SW 1271 (cell line): ENCODE measurements around the gene FMN1.

Experiments
- DNase-seq, 2 experiments: peaks; one replicate each; lab custom pipeline; 2025; lab: John Stamatoyannopoulos, UW

FMN1 gene

DNA sequence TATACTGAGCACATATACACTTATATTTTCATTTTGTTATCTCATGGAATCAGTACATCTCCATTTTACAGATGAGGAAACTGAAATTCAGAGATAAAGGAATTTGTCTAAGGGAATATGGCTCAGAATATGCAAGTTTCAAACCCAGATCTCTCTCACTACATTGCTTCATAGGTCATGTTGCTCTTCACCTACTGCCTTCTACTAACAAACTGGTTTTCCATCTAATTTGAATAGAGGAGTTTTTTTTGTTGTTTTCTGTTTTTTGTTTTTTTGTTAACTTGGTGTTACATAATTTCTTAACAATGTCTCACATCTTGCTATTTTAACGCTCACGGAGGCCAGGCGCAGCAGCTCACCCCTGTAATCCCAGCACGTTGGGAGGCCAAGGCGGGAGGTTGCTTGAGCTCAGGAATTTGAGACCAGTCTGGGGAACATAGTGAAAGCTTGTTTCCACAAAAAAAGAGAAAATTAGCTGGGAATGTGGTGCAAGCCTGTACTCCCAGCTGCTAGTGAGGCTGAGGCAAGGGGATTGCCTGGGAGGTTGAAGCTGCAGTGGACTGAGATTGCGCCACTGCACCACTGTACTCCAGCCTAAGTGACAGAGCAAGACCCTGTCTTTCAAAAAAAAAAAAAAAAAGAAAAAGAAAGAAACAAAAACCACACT, 37.0 kb downstream of the FMN1 start:
- DNase-seq: no peak

DNA sequence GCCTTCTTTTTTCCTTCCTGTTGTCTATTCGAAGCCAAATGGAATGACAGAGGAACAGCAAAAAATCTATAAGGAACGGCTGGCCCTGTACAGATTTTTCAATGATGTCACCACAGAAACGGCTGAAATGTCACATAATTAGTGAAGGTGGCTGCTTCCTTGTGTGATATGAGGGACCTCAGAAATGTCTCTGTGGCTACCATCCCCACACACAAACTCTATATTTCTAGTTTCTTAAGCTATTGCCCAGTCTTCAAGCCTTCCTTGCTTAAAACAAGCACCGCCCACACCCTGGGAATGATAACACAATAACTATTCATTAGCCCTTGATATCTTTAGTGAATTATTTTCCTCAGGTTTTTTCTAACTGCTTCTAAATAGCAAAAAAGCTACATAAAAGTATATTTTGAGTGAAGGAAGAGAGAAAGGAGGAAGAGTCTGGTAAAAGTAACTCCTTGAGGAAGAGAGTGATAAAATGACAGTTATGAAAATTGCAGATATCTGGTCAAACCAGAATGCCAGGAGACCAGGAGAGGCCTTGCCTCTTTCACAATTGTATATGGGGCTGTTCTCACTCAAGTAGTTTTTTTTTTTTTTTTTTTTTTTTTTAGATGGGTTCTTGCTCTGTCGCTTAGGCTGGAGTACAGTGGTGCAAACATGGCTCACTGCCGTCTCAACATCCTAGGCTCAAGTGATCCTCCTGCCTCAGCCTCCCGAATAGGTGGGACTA, 38.7 kb downstream of the FMN1 start:
- DNase-seq: no peak

DNA sequence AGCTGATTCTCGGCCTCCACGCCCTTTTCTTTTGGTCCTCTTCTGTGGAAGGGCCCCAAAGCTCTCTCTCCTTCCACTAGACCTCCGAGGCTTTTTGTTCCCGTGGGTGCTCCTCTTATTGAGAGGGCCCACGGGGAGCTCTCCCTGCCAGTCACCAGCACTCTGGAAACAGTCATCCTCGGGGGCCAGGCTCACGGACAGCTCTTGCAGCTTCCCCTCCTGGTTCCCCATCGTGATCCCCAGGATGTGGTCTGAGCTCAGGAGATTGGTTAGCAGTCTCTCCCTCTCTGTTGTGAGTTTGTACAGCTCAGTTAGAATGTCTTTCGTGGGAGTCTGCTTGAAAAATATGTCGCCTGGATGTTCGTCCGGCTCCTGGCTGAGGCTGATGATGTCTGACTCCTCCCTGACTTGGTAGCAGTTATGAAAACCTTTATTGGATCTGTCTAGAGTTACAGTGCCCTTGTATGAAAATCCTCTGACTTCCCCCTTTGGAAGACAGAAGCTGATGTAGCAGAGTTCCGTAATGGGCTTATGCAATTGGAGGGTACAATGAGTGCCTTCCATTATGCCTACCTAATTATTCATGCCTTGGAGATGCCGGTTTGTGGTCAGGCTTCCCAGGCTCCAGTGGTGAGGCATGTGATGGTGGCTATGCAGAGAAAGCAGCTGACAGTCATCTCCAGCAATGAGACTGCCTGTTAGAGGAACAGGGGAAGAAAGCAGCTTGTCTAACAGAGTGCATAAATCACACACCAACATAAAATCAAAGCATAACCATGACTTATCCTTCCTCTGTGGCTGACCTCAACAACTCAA, 40.0 kb downstream of the FMN1 start:
- DNase-seq: no peak

DNA sequence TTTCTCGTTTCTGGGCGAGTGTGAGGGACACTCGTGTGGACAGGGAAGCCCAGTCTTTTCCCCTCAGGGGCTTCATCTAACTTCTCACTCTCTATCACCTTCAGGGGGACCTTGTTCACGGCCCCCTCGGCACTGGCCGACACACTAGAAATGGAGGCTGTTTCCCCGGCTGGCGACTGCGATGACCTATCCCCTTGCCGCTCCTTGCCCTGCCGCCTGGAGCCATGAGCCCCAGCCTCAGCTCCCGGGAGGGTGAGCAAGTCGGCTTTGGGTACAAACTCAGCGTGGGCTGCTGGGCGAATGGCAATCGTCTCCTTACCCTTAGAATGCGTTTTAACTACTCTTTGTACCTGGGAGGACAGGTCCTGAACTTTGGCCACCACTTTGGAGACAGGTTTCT, 41.0 kb downstream of the FMN1 start:
- DNase-seq: no peak

DNA sequence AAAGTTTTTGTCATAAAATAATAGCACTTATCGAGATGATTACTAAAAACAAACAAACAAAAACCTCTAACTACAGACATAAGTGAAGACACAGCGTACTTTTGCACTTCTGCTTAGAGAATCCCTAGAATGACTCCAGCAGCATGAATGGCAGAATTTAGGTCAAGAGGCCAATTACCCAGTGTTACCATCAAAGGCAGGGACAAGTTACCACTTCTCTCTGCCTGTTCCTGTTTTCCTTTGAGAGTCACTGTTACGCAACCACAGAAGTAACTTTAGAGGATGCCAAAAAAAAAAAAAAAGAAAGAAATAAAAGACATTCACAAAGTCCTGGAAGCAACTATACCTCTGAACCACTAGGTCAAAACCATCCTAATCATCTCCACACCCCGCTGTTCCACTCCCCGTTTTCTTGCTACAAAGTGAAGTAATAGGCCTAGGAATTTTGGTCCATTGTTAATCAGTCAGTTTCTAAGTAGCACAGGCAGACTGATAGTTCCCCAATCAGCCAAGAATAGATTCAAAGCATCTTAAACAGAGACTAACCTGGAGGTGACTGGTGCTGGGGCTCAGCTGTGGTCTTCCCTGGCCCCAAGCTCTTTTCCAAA, 41.9 kb downstream of the FMN1 start:
- DNase-seq: no peak

DNA sequence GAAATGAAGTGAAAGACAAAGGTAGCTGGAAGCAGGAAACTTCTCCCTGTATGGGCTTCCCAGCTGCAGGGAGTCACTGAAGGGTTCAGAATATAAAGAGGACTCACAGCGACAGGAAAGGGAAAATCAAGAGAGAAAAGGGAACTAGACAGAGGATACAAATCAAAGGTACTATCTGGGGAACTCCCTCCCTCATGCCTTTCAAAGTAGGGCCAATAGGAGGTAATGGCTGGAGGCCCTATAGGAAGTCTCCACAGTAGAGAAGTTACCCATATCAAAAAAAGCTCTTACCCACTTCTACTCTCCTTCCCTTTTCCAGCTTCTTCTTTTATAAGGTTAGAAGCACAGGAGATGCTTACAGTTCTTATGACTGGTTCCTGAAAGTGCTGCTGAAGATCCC, 43.5 kb downstream of the FMN1 start:
- no peak for DNase-seq

DNA sequence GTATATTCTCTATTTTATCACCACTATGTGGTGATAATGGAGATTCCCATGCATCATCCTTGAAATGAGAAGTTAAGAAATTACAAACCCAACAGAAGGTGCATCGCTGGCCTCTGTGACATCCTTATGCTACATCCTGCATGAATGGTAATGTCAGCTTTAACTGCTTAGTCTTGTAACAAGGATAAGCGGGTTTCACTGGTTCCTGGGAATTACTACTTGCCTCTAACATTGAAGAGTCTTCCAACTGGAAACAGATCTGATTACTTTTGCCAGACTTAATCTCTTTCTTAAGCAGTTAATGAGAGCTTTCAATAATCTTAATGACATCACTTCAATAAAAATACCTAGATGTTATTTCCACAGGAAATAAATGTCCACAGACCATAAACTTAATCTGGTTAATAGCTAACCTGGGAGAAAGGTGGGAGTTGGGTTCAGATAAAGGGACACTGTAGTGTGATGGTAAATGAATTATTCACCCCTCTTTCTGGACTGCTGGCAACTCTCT, 44.0 kb downstream of the FMN1 start:
- no peak for DNase-seq

DNA sequence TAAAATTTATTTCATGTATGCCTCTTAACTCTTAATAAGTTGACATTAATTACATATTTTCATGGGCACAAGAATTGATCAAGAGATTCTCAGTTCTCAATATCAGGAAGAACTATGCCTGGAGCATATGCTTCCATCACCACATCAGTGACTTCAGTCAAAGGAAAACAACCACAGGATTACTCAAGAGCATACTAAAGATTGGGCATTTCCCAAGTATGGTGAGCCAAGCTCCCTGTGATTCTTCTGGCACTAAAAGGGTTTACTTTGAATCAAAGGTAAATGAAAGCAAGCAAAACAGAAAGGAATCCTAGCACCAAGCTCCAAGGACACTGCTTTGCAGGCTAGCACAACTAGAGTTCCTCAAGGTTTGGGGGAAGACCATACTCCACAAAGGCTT, 44.6 kb downstream of the FMN1 start:
- DNase-seq: no peak

DNA sequence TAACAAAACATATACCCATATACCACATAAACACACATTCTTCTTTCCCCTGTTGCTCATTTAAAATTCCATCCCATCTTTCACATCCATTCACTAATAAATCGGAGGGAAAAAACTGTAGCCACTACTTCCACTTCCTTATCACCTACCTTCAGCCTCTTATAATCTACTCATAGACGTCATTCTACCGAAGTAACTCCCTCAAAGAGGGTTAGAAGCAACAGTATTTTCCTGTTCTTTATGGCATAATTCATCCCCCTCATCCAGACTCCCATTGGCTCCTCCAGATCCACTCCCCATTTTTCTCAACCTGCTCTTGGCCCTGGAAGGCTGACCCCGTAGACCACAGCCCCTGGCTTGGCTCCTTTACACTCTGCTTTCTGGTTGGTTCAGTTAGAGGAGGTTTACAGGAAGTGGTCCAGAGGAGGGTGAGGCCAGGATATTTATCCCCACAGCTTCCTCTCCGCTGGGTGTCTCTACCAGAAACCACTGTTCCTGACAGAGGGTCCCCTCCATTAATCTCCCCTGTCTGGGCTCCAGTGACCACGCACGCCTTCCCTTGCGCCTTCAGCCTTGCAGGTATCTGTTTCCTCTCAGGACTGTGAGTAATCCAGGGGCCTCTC, 46.3 kb downstream of the FMN1 start:
- no peak for DNase-seq

DNA sequence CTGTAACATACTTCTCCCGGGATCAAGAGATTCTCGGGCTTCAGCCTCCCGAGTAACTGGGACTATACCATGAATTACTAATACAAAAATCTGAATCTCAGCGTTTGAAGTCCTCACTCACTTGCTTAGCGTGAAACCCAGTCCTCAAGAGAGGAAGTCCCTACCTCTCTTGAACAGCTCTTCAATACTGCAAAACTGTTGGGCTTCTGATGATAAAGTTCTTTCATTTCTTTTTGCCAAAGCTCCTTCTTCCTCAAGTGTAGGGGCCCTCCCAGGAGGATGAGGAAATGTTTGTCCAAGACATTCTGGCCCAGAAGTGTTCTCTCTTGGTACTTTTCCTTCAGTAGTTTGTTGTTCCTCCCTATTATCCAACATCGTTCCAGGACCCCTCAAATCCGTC, 48.5 kb downstream of the FMN1 start:
- no peak for DNase-seq

DNA sequence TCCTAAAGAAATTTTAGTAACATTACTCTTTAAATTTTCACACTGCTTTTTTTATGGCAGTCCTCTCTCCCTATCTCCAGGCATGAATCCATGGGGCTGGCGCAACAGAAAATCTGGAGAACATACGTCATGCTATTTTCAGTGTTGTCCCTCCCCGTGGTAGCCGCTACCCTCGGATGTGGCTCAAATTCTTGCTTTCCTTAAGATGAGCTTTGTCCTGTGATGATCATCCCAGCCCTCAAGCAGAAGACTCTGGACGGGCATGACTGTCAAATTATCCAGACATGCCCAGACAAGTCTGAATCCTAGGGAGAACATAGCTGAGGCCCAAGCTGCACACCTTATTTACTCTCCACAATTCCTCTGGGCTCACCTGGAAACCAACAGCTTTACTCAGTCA, 49.1 kb downstream of the FMN1 start:
- no peak for DNase-seq

DNA sequence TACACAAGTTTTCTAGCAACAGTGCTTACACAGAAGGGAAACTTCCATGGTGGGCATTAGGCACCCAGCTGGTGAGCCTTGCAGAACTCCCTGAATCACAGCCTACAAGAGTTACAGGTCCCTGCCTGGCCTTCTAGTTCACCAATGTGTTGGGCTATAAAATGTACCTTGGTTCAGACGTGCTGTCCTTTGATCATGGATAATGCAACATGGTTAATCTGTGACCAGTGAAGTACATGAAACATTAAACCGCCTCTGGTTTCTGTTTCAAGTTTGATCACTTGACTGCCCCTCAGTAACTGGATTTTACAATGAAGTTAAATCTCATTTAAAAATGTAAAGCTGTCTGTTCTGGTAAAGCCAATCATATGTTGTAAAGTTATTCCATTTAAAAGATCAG, 51.8 kb downstream of the FMN1 start:
- DNase-seq: no peak

DNA sequence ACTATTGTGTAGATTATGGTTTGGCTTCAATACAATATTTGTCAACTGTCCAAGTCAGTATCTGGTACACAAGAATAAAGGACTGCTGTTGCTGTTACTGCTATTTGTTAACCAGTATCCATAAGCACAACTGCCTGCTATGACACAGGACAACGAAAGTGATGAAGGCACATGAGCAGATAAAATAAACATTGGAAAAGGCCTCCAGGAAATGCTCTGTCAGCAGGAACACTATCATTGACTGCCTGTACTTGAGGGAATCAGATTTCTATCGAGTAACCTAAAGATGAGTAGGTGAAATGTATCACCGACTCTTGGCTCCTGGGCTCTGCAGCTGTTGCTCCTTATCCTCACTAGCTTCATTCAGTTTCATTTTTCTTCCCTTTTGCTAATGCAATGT, 56.5 kb downstream of the FMN1 start:
- DNase-seq: no peak

DNA sequence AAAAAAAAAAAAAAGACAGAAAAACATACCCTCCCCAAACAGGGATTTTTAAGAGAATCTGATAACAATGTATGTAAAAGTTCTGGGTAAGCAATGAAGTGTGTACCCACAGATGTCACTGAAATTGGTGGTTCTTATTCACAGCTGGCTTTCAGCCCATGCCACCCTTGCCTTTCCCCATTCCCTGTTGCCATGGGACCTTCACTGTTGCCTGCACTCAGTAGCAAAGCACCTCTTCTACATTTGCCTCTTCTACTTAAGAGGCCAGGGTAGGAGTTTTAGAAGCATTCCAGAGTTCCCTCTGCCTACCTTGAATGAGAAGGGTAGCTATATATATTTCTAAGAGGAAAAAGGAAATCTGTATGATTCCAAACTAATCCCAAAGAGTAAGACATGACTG, 57.4 kb downstream of the FMN1 start:
- no peak for DNase-seq

DNA sequence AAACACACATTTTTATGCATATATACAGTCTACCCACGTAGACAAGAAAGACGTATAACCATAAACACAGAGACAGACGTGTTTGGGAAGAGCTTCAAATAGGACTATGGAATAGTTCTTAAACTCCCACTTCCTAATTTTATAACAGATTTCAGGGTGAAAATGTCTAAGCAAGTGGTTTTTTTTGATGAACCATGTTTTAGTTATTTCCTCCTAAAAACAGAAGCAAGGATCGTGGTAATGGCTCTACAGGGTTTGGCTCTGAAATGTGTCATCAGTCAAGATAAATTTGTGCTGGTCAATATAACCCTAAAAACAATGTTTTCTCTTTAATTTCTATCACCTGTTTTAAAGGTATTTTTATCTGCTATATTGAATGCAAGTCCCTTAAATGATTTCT, 58.2 kb downstream of the FMN1 start:
- no peak for DNase-seq

DNA sequence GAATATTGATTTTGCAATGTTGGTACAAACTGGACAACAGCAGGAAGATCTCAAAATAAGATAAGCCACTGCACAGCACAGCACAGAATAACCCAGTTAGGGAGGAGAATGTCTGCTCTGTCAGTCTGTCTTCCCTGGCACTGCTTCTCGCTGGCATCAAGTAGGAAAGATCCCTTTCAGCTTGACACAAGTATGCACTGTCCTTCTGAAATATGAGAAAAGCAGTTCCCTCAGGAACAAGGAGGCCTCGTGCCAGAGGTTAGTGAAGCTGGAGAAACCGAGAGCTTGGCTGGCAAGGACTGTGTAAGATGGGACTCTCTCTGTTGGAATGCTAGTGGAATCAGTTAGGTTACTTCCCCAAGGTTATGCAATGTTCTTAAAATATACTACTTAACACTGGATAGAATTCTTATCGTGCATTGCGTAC, 59.1 kb downstream of the FMN1 start:
- no peak for DNase-seq

DNA sequence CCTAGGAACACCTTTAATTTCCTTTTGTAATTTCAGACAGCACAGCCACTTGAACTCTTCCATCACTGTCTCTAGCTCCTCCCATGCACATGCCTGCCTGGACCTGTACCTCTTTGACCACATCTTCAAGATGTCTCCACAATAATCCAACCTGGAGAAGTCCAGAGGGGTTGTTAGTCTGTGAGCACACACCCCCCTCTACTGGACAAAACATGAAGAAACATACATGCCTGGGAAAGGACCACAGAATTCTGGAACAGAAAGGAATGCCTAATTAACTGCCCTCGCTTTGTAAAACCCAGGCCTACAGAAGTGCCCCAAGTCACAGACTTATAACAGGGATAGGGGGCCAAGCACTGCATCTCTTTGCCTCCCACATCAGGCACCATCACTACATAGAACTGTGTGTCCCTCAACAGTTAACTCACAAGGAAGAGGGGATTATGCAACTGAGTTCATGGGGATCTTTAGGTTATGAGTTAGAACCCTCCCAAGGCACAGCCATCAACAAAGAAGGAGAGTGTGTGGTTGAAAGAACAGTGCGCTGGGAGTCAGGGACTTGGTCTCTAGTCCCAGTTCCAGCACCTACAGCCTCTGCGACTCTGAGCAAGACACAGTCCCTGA, 61.7 kb downstream of the FMN1 start:
- peak in 1 of 2 experiments; percentile 66 for DNase-seq

DNA sequence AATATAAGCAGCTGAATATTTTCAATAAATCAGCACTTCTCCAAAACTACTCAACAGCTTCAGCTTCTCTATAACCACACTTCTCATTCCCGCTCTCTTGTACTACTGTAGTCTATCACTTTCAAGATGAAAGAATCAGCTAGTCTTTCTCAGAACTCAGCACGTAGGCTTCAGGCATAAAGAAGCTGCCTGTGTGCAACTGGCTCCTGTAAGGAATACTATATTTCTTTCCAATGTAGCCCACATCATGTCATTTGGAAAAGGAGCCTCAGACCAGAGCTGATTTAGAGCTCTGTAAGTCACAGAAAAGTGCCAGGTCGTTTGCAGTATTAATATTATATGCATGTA, 62.3 kb downstream of the FMN1 start:
- DNase-seq: peak in 1 of 2 experiments; percentile 17

DNA sequence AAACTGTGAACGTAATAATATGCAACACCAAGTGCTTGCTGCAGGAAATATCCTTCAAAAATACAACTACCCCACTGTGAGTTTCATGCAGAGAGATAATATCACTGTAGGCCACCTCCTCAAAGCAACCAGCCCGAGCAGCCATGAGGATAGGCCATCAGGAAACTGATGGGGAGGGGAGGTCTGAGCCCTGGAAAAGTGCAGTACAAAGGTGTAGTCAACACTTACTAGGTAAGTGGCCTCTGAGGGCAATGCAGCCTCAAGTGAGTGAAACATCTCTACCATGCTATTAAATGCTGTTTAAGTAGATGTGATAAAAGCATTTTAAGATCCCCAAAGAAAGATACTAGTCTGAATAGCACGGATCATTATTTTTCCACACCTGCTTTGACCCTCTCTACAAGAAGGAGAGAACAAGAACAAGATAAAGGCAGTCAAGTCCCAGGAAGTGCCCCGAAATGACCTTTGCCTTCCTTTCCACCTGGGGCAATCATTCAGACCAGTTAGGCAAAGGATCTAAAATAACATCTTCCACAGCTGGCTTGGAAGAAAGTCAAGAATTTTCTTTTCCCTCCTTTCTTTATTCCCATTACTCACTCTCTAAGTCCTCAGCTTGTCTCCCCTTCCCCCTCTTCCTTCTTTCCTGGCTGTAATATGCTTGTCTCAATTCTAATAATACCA, 62.8 kb downstream of the FMN1 start:
- DNase-seq: peak in 1 of 2 experiments; percentile 15

DNA sequence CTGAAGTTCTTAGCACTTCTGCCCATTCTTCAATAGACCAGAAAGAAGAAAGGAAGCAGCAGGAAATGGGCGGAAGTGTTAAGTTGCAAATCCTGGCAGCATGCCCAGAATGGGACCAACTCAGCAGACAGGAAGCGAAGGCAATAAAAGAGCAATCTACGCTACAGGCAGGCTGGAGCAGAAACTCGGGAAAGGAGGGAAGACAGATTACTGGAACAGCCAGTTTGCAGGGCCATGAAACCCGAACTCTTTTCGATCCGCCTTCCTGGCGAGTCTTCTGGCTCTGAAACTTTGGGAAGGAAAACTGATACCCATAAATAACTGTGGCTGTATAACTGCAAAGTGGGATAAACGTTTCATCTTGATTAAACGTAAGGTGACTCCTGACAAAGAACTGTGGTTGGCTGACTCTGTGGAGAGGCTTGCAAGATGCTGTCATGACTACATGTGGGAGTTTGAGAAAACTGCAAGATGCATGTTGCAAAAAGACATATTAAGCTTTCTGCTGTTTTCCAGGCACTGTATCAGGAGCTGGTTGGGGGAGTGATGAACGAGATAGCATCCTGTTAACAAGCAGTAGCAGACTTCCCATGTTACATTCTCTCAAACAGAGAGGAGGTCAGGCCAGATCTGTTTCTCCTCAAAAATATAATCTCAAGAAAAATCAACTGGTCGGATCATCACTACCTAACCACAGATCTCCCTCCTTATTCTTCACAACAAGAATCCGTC, 67.8 kb downstream of the FMN1 start:
- DNase-seq: peak in 1 of 2 experiments; percentile 83
